HG03039 (cell line): ENCODE data around the gene ZFYVE1.

Experiments
- ATAC-seq: cut with Tn5 transposase; IDR thresholded peaks from one replicate; pipeline ENCODE4 v1.9.1; 2021; ENCODE audit warnings: mild to moderate bottlenecking, moderate library complexity; ENCODE audit not compliant: unreplicated experiment

ZFYVE1 gene

DNA sequence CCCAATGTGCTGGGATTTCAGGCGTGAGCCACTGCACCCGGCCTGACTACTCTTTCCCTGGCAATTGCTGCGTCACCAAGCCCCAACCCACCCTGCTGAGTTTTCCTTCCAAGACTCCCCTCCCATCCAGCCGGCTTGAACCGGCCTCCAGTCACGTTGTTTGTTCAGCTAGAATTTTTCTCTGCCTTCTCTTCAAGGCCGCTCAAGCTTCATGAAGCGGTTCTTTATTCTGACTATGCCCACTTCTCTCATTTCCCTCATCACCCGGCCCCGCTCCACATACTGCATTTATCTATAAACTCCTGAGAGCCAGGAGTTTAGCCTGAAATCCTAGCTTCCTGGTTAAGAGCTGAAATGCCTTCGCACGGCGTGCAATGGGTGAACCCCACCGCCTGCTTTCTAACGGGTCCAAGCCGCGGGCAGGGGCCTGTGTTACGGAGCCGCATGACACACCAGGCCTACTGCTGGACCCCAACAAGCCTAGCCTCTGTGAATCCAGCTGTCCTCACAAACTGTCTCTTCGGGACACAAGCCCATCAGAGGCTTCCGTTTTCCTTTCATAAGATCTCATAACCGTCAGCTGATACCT lies 101.6 kb downstream of the ZFYVE1 start:
- ATAC-seq = no peak

DNA sequence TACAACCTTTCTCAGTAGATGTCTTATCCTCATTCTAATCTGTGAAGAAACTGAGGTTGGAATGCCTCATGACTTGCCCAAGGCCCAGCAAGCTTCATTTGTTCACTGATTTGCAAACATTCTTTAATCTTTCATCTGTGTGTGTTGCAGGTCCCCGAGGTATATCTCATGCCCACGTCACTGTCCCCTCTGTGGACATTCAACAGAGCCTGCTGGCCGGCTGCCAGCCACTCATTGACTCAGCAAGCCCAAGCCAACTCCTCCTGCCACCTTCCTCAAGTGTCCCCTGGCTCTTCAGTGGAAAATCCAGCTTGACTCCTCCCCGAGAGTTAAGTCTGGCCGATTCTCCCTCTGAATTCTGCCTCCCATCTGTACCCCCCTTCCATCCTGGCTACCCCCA lies 102.6 kb downstream of the ZFYVE1 start:
- ATAC-seq = no peak

DNA sequence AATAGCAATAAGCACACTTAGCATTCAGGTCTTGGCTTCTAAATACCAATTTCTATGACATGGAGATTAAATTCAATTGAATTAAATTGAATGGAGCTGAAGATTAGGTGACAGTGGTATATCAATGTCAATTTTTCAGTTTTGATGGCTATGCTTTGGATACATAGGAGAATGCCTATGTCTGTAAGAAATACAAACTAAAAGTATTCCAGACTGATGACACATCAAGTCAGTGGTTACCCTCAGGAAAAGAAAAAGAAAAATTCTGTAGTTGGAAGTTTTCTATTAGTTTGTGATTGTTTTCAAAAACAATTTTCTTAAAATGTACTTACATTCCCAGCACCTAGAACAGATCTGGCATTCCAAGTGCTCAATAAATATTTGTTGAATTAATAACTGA lies 105.5 kb downstream of the ZFYVE1 start:
- ATAC-seq = no peak

DNA sequence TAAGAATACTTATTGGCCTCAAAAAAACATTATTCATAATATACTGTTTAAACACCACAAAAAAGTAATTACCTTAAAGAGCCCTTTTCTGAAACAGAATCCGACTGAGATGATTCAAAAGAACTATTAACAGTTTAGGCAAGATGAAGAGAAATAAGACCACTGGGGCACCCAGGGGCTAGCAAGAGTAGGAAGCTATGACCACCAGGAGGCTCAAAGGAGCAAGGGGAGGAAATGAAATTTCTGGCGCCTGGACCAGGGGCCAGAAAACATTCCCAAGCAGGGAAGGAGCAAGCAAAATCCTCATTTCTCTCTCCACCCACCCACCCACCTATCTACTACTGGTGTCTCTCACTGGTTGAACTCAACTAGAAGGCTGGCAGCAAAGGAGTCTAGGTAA lies 106.9 kb downstream of the ZFYVE1 start:
- ATAC-seq = no peak
